ENCODE results near the gene APOB.

Gene APOB

GRCh38 chr2:20955277-20956026 lies 88.4 kb downstream of the APOB start:
- H3K27ac Mint-ChIP-seq (ENCODE audit: low read depth): no peak overlapping the region

GRCh38 chr2:20953146-20953824 lies 90.6 kb downstream of the APOB start:
- DNase-seq (ENCODE audit: low spot score in 2 of 2) (no peak), ATAC-seq (replicated peaks; ENCODE audit: extremely low read depth, poor library complexity, severe bottlenecking) (no peak)
- Mint-ChIP-seq H3K4me3 (no peak overlapping the region), H3K9me3 (no peaks in the 10 kb centered on the region), H3K27ac (ENCODE audit: low read depth) (no peak overlapping the region), H3K36me3 (ENCODE audit: insufficient read depth) (peaks cover 2% of the 10 kb centered on the region), H3K27me3 (no peaks in the 10 kb centered on the region), H3K4me1 (no peaks in the 10 kb centered on the region)

More at GRCh38 chr2:20955277-20956026, 88.4 kb downstream of the APOB start:
- no peaks in the 10 kb centered on the region for H3K4me1 Mint-ChIP-seq
- ATAC-seq (replicated peaks; ENCODE audit: extremely low read depth, poor library complexity, severe bottlenecking) (no peak), DNase-seq (ENCODE audit: low spot score in 2 of 2) (no peak)
- H3K4me3 Mint-ChIP-seq: no peak overlapping the region
- peaks cover 2% of the 10 kb centered on the region for H3K36me3 Mint-ChIP-seq (ENCODE audit: insufficient read depth)
- H3K27me3 Mint-ChIP-seq: peaks cover 18% of the 10 kb centered on the region
- no peaks in the 10 kb centered on the region for H3K9me3 Mint-ChIP-seq
